NCI-H2196 (cell line): ENCODE data around the gene EN1.

Experiments
- DNase-seq: peaks from one replicate; lab custom pipeline; 2025; ENCODE audit not compliant: unreplicated experiment; lab: John Stamatoyannopoulos, UW

Gene EN1

GRCh38 chr2:118856330-118856977 is 9.0 kb upstream of the EN1 start:
- DNase-seq, result no peak

GRCh38 chr2:118855451-118856279 is 8.2 kb upstream of the EN1 start:
- peak; percentile 62 for DNase-seq

GRCh38 chr2:118854507-118855345 is 7.3 kb upstream of the EN1 start:
- no peak for DNase-seq

GRCh38 chr2:118853651-118854291 is 6.3 kb upstream of the EN1 start:
- no peak for DNase-seq

GRCh38 chr2:118853129-118853640 is 5.7 kb upstream of the EN1 start:
- DNase-seq, result no peak

- no peak for DNase-seq
Observed at GRCh38 chr2:118852605-118853128, 5.2 kb upstream of the EN1 start.

DNA sequence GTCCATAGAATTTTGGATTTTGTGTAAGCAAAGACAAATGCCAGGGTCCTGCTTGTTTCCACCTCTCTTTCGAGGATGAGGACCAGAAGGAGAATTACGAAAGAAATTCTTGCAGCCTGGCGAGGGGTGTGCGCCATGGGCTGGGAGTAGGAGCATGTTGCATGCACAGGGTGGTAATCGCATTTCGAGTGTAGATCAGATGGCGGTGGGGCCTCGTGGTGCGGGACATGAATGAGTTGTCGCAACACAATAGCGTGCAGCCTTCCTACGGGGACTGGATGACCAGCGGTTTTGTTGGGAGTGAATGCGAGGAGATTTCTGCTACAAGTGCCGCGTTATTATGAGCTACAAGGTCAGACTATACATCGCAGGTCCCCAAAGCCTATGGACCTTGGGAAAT is 4.2 kb upstream of the EN1 start:
- DNase-seq, result no peak

GRCh38 chr2:118850901-118851415 is 3.5 kb upstream of the EN1 start:
- no peak for DNase-seq

GRCh38 chr2:118850168-118850900 is 2.9 kb upstream of the EN1 start:
- DNase-seq, result no peak

DNA sequence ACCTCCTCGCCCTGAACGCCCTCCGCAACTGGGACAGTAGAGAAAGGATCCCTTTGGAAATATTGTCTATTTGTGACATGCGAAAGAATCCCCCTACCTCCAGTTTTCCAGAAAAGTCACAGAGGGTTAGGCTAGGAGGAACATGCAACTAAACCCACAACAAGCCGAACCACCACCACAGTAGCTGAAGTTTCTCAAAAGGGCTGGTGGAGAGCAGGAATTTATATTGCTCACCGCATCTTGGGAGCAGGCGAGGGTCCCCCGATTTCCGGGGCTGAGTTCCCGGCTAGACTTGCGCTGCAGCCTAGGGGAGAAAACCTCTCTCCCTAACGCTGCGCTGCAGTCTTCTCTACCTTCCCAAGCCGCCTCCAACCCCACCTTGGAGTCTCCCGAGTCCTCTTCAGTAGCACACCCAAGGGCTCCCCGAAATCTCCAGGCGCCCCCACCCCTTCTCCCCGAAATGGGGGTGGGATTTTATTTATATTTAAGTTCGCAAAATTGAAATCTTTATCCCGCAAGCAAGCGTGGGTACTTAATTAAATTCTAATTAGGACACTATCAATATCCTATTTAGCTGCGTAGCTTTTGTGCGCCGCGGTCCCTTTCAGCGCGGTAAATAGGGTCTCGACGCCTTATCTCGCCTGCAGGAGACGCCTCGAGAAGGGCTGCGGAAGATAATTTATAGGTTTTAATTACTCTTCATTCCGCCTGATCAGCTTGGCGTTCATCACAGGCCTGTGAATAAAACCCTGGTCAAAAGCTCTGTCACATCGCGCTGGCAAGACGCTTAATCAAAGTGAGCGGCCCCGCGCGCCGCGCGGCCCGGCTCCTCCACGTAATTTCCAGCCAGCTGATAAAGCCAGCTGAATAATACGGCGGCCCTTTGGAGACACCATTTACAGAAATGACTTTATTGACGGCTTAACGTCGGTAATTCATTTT is 2.0 kb upstream of the EN1 start:
- DNase-seq, result no peak

- no peak for DNase-seq
Observed at GRCh38 chr2:118848381-118849225, 1.2 kb upstream of the EN1 start.

DNA sequence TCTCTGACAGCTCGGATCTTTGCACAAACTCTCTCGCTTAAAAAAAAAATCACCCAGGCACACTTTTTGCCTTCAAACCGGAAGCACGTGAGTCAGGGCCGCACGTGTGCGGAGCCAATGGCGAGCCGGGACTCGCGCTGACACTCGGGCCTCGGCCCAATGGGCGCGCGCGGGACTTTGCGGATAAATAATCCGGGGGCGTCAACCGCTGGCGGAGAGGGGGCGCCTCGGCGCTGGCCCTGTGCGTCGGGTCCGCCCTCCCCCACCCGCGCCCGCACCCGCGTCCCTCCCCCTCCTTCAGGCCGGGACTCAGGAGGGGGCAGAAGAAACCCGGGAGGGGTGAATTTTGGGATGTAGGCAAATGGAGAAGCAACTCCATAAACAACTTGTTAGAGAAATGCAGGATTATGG is 319 bp upstream of the EN1 start:
- no peak for DNase-seq

DNA sequence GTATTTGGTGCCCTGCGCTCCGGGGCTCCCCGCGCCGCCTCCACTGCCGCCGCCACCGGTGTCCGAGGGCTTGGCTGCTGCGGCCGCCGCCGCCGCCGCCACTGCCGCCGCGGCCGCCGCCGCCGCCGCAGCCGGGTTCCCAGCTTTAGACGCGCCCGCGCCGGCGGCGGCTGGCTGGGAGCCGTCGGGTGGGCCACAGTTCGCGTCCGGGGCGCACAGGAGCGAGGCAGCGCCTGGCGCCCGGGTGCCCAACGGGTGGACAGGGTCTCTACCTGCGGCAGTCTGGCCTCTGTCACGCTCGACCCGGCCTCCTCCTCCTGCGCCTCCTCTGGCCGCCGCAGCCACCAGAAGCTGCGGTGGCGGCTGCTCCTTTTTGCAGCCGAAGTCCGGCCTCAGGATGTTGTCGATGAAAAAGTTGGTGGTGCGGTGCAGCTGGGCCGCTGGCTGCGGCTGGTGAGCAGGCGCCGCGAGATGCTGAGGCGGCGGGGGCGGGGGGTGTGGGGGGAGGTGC is 951 bp downstream of the EN1 start:
- no peak for DNase-seq

DNA sequence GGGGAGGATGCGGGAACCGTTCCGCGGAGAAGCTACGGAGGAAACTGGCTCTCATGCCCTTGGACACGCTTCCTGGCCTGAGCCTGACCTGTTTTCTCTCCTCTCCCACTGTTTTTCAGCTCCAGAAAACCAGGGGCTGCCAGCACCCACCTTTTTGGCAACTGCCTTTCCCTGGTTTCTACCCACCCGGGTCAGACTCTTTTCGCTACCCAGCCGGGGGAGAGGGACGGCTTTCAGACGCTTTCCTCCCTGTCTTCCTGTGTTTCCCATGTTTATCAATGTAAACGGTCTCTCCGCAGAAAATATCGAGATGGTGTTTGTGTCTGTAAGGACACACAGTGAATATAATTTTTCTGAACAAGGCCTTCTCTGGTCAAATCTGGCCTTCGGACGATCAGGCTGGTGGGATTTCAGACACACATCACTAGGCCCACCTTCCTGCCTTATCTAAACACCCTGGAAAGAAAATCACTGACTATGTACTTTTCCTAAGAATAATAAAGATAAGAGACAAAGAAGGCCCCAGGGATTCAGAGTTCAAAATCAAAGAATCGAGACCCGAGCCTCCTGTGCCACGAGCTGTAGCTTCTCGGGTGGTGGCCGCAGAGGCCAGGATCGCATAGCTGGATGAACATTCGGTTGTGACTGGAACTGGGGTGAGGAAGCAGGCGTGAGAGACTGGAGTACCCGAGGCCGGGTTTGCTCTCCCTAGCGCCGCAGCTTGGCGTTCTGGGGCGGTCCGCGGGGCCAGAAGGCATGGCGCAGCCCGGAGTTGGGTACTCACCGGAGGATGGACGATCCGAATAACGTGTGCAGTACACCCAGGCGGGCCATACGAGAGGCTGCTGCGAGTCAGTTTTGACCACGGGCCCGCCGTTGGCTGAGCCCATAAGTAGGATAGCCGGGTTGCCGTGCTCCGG is 1.7 kb downstream of the EN1 start:
- DNase-seq, result no peak

DNA sequence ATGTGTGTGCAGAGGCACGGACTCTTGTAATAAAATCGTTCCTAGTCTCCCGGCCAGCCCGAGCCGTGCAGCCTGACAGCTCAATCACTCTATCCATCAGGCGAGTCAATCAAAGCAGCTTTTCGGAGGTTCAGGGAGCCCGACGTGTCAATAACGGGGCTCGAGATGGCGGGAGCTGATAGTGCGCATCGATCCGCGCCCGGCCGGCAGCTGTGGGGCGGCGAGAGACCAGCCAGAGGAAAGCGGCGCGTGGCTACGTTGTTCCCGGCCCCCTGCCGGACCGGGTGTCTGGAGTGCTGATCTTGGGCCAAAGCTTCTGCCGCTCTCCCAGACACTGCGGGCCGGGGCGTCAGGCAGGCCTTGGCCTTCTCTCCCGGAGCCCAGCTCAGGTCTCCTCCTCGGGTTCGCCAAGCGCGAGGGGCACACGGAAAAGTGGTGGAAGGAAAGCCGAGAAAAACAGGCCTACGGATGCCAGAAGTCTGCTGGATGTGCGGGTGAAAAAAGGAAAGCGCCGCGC is 2.4 kb downstream of the EN1 start:
- DNase-seq, result no peak

- no peak for DNase-seq
Observed at GRCh38 chr2:118844261-118845004, 3.0 kb downstream of the EN1 start.
